Stimulated activated CD8-positive, alpha-beta memory T cell treated with anti-CD3 and anti-CD28 coated beads, Interleukin-2, amount 100 ng/mL, for 1 hour (primary cell): Measurements from ENCODE around the gene USF1.
"Not testable (repeated sequence)": the region's sequence is repeated elsewhere in the genome, so short reads cannot be mapped to it uniquely, and the experiment has no call there.

Source experiments
- DNase-seq, 2 donors: peaks; one replicate each; pipeline ENCODE4 v3.0.0-alpha.2; 2020; ENCODE audit warnings: low read depth in 2 of 2

USF1 gene

DNA sequence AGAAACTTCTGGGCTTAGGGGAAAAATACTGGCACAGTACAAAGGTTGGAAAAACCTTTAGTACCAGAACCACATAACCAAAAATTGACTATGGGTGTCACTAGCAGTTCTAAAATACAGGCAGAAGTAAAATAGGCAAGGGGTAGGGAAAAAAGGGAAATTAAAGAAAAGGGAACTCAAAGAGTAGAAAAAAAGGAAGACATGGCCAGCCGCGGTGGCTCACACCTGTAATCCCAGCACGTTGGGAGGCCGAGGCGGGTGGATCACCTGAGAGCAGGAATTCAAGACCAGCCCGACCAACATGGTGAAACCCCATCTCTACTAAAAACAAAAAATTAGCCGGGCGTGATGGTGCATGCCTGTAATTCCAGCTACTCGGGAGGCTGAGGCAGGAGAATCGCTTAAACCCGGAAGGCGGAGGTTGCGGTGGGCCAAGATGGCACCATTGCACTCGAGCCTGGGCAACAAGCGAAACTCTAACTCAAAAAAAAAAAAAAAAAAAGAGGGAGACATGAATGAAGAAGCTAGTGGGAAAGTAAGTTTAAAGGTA lies 26.6 kb downstream of the USF1 start:
- not testable (repeated sequence) for DNase-seq

DNA sequence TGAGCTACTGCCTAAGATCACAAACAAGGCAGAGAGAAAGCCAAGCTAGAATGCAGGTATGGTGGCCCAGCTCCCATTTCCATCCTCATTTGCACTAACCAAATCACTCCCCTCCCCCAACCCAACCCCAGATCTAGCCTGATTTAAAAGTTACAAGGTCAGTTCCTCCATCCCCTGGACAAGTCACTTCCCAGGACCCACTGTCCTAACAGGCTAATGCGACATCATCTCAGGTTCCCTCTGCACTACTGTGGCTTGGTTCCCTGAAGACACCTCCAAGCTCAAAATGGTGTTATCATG lies 27.2 kb downstream of the USF1 start:
- no peak for DNase-seq

DNA sequence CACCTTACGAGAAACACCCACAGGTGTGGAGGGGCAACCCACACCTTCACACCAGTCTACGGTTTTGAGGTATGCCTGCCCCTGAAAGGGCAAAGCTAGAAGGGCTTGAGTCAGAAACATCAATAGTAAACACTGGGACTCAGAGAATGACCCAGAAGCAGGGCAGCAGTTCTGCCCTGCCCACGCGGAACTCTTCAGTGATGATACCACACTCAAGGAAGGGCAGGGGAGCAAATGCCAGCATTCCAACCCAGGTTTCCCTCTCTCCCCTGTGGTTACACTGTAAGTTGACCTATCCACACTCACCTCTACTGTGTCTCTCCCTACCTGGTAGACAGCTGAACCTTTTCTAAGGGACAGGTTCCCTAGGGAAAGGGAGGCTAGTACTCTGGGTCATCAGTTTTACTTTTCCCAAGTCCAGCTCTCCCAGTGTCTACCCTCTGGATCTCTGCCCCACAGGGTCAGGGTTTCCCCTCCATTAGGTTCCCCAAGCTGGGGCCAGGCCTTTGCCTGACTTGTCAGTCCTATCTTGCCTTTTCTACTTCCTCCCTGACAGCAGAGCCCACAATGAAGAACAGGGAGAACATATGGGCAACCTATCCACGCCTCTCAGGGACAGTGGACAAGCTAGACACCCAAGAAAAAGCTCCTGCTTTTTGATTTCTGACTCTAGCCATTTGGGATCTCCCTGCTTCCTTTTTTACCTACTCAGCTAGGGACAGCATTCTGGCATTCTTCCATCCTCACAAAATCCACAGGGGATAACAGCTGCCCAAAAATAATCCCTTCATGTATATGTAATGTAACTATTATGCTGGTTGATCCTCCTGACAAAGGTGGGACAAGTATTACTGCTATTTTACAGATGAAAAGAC lies 27.8 kb downstream of the USF1 start:
- DNase-seq, result no peak

DNA sequence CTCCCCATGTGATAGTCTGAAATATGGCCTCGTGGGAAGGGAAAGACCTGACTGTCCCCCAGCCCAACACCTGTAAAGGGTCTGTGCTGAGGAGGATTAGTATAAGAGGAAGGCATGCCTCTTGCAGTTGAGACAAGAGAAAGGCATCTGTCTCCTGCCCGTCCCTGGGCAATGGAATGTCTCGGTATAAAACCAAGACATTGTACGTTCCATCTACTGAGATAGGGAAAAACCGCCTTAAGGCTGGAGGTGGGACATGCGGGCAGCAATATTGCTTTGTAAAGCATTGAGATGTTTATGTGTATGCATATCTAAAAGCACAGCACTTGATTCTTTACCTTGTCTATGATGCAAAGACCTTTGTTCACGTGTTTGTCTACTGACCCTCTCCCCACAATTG lies 28.6 kb downstream of the USF1 start:
- DNase-seq, result not testable (repeated sequence)

GRCh38 chr1:161016683-161017082 lies 29.1 kb downstream of the USF1 start:
- not testable (repeated sequence) for DNase-seq

DNA sequence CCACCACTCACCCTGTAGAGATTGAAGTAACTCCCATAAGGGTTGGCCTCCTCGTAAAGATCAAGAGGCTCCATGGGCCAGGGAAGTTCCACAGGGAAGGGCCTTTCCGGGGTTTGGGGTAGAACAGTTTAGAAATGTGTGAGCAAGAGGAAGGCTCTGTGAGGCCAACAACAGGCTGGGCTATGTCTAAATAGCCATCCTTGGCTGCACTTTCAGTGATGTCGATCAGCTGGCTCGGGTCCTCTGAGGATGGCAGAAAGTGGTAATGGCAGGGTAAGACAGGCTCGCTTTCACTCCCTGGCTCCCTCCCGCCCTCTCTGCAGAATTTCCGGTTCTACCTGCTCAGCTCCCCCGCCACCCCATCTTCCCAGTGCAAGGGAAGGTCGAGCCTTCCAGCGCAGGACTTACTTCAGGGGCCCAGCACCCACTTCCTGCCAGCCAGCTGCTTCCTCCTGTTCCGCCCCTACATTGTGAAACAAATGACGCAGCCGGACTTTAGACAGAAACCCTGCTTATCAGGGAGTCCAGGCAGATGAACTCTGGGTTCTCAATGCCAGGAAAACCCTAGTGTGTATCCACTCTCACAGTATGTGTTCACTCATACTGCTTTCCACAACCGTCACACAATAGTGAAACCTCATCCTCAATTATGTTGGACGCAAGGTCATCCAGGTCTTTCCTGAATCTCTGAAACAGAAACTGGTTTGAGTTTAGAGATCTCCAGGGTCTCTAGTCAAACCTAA lies 32.1 kb downstream of the USF1 start:
- peak; percentile 34 to 38 for DNase-seq

DNA sequence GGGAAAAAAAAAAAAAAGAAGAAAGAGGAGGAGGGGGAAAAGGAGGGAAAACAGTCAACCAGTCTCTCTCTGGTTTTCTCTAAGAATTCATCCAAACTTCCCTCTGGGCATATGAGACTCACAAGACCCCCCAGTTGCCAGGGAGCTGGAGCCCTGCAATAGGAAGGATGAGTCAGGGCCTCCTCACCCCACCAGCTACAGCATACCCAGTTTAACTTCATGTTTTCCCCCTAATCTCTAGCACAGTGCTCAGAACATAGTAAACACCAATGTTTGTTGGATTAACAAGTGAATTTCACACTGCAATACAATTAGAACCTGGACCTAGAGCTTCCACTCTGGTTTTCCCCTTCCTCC lies 32.7 kb downstream of the USF1 start:
- no peak for DNase-seq

- DNase-seq, result no peak
Measured at GRCh38 chr1:161012420-161012819, 33.4 kb downstream of the USF1 start.

GRCh38 chr1:161009602-161010211 lies 36.1 kb downstream of the USF1 start:
- DNase-seq, result no peak

- DNase-seq, result no peak
Measured at GRCh38 chr1:161008869-161009510, 36.8 kb downstream of the USF1 start.

GRCh38 chr1:161007369-161007768 lies 38.4 kb downstream of the USF1 start:
- DNase-seq, result no peak

GRCh38 chr1:161006563-161006962 lies 39.2 kb downstream of the USF1 start:
- no peak for DNase-seq

- no peak for DNase-seq
Measured at GRCh38 chr1:161001525-161001924, 44.3 kb downstream of the USF1 start.

DNA sequence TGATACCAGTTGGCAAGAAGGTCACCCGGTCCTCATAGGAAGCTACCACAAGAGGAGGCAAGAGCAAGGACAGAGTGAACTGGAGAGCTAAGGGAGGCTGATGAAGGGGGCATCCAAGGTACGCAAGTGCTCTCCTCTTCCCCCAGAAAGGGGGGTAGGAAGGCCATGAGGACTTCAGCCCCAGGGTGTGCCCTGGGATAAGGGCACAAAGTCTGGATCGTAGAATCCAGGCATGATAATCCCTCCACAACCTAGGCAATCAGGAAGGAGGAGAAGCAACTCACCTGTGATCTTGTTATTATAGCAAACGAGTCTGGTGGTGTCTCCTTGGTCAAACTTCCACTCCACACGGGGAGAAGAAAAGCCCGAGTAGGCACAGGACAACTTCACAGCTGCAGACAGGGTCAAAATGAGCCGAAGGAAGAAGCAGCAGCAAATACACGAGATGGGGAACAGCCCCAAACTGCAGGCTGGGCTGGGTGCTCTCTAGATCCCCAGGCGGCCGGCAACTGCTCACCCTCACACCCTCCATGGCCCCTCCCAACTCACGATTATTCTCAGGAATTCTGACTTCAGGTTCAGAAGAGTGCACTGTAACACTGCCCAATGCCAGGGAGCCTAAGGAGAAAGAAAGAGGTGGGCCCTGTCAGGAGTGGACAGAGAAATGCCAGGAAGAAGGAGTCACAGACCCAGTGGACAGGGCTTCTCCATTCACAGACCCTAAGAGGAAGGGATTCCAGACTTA lies 44.9 kb downstream of the USF1 start:
- DNase-seq, result no peak

DNA sequence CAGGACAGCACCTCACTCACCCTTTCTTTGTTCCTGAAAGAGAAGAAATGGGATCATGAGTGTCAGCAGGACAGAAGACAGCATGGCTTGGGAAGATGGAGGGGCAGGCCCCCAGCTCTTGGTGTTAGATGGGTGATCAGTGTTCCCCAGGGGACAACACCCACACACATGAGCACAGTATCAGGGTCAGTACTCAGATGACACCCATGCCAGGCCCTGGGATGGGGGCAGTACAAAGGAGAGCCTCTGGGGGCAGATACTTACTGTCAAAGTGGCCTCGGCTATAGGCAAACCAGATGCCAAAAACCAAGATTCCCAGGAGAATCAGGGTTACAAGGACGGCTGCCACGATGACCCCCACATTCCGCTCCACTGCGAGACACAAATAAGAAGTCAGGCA lies 46.4 kb downstream of the USF1 start:
- DNase-seq, result no peak

DNA sequence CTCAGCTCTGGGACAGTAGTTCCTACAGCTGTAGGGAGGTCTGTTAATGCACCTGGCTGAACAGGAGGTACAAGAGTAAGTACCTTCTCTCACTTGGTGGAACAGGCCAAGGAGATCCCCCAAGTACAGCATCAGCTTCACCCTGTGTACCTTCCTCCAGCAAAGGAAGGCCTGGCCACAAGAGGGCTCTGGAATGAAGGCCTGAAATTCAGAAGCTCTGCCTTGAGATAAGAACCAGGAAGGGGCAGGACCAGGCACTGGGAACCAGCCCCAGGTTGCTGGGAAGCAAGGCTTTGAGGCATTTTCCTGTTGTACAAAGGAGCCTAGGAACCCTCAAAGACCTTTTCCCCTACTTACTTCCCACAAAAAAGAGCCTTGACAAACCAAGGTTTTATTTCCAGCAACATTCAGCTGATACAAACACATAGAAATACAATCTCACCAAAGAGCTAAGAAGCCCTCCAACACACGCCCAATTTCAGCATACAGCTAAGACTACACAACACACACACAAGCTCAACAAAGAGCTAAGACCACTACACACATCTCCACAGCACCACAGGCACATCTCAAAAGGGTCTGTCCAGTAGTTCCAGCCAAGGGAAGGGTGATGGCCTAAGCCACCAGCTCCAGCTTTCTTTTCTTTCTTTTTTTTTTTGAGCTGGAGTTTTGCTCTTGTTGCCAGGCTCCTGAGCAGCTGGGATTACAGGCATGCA lies 48.3 kb downstream of the USF1 start:
- peak; percentile 10 to 18 for DNase-seq

DNA sequence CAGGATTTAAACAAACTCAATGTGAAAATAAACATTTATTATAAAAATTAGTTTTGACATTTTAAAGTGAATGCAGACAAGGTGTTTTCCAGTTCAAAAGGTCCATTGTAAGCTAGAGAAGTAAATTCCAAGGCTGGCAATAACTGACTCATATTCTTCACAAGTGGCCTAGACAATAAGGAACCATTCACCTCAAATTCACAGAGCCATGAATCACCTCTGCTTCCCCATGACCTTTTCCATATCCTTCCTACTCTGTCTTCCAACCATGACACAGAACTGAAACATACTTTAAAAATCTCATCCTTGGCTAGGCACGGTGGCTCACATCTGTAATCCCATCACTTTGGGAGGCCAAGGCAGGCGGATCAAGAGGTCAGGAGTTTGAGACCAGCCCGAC lies 49.6 kb downstream of the USF1 start:
- no peak for DNase-seq

GRCh38 chr1:160993544-160994193 lies 52.1 kb downstream of the USF1 start:
- no peak for DNase-seq

- DNase-seq, result not testable (repeated sequence)
Measured at GRCh38 chr1:160992036-160992435, 53.7 kb downstream of the USF1 start.
